OCI-LY7 (cell line): ENCODE measurements around the gene NMRAL1.

Experiments
- CTCF ChIP-seq: fragments of 200-600 bp; sonication (generic); conservative IDR thresholded peaks from 2 replicates; pipeline ENCODE4 v1.5.1; 2014; ENCODE audit warnings: mild to moderate bottlenecking, antibody characterized with exemption, low read length, moderate library complexity, mixed read lengths
- EZH2phosphoT487 ChIP-seq: fragments of 200-600 bp; sonication (generic); IDR thresholded peaks from 2 replicates; pipeline ENCODE4 v1.6.1; 2018; ENCODE audit warnings: low read depth, borderline replicate concordance, mild to moderate bottlenecking, mixed run types, antibody characterized with exemption, low read length, moderate library complexity, mixed read lengths

GRCh38 chr16:4412159-4412558, 62.3 kb downstream of the NMRAL1 start:
- TF ChIP-seq CTCF (no peak), EZH2phosphoT487 (no peak)
